Measurements from ENCODE around the gene B4GALT7. TPM values are rescaled to one million over a fixed set of nuclear protein-coding genes. Genes with fewer than 3 reads are reported as not detected.

Gene B4GALT7
- total and polyA plus RNA-seq, 7 donors = 4.9 to 25.8 (median 14.3) TPM

DNA sequence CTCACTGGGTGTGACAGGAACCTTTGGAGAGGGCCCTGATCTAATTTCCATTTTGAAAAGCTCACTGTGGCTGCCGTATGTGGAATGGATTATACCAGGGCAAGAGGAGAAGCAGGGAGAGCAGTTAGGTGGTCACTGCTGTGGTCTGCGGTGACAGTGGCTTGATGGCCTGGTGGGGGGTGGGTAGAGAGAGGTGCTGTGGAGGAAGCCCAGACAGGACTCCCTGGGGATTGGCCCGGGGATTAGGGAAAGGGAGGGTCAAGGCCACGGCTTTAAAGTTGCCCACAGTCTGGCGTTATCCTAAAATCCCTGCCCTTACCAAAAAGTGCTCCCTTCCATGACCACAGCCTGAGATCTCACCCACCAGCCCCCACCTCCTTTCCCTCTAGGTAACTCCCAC, 4.7 kb downstream of the B4GALT7 start:
- TF ChIP-seq CTCF (IDR thresholded peaks at IDR 0.05) = no peak
- TF ChIP-seq POLR2A (IDR thresholded peaks at IDR 0.05) = no peak
- no peak for TF ChIP-seq EP300 (IDR thresholded peaks at IDR 0.05)
- TF ChIP-seq POLR2AphosphoS5 (IDR thresholded peaks at IDR 0.05) = no peak
- Histone ChIP-seq H3K9me3 (no peaks in the 10 kb centered on the region), H3K4me3 (no peak overlapping the region), H3K4me1 (peaks cover 0 to 24% (median 18%) of the 10 kb centered on the region in 4 donors), H3K27ac (no peak overlapping the region), H3K36me3 (peaks cover 0 to 7% (median 0%) of the 10 kb centered on the region in 4 donors), H3K27me3 (no peaks in the 10 kb centered on the region)
- intact Hi-C loops (cut with DNase I) = no loop called here
- DNase-seq = no peak
- 30 to 77% methylated on average over 5 of the region's 5 CpGs for WGBS, 2 donors

DNA sequence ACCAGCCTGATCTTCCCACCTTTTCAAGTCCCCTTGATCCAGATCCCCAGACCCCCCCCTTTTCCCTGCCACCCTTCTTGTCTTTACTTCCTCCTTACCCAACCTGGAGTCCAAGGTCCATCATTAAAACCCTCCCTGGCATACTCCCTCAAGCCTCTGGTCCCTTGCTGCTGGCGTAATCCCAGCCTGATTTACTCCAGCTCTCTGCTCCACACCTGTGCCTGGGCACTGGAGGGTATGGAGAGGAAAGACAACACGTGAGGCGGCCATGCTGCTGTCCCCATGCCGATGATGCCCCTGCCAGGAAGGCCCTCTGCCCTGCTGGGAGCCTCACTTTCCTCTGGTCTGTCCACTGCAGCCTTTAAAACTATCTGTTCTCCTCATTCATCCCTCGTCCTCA, 5.1 kb downstream of the B4GALT7 start:
- H3K9me3 ChIP-seq = no peaks in the 10 kb centered on the region
- no peaks in the 10 kb centered on the region for H3K27me3 ChIP-seq
- 18 to 77% methylated on average over 5 of the region's 5 CpGs for WGBS, 2 donors
- H3K4me3 ChIP-seq = no peak overlapping the region
- intact Hi-C loops (cut with DNase I) = no loop called here
- TF ChIP-seq CTCF (IDR thresholded peaks at IDR 0.05) (no peak), EP300 (IDR thresholded peaks at IDR 0.05) (no peak), POLR2A (IDR thresholded peaks at IDR 0.05) (no peak), POLR2AphosphoS5 (IDR thresholded peaks at IDR 0.05) (no peak)
- H3K36me3 ChIP-seq = peaks cover 0 to 7% (median 0%) of the 10 kb centered on the region in 4 donors
- H3K4me1 ChIP-seq = peaks cover 0 to 24% (median 18%) of the 10 kb centered on the region in 4 donors
- no peak for DNase-seq
- H3K27ac ChIP-seq = no peak overlapping the region

DNA sequence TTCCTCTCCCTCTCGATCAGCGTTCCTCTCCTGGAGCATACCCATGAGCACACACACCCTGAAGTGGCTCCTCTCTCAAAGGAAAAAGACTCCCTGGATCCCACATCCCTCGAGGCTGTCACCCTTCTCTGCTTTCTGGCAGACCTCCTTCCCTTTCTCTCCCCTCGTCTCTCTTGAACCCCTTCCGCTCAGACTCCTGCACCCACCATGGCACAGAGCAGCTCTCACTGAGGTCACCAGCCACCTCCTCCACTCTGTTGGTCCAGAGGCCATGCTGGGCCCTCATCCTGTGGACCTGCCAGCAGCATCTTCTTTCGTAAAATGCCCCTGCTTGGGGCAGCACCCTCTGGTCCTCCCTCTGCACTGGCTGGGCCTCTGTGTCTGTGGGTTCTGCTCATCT, 5.7 kb downstream of the B4GALT7 start:
- DNase-seq = no peak
- no peaks in the 10 kb centered on the region for H3K27me3 ChIP-seq
- H3K27ac ChIP-seq = no peak overlapping the region
- peaks cover 0 to 22% (median 15%) of the 10 kb centered on the region in 4 donors for H3K4me1 ChIP-seq
- H3K9me3 ChIP-seq = no peaks in the 10 kb centered on the region
- H3K36me3 ChIP-seq = peaks cover 0 to 7% (median 0%) of the 10 kb centered on the region in 4 donors
- 81 to 91% methylated on average over 6 of the region's 6 CpGs for WGBS, 2 donors
- no peak overlapping the region for H3K4me3 ChIP-seq
- intact Hi-C loops (cut with DNase I) = no loop called here
- TF ChIP-seq POLR2A (IDR thresholded peaks at IDR 0.05) (no peak), EP300 (IDR thresholded peaks at IDR 0.05) (no peak), CTCF (IDR thresholded peaks at IDR 0.05) (no peak), POLR2AphosphoS5 (IDR thresholded peaks at IDR 0.05) (no peak)

GRCh38 chr5:177606071-177607051, 6.4 kb downstream of the B4GALT7 start:
- Histone ChIP-seq H3K27ac (no peak overlapping the region), H3K36me3 (peaks cover 0 to 7% (median 0%) of the 10 kb centered on the region in 4 donors), H3K4me3 (no peak overlapping the region), H3K9me3 (no peaks in the 10 kb centered on the region), H3K27me3 (no peaks in the 10 kb centered on the region), H3K4me1 (peaks cover 0 to 15% (median 10%) of the 10 kb centered on the region in 4 donors)
- 88 to 90% methylated on average over 22 of the region's 22 CpGs for WGBS, 2 donors
- no peak for TF ChIP-seq POLR2A (IDR thresholded peaks at IDR 0.05)
- no peak for TF ChIP-seq CTCF (IDR thresholded peaks at IDR 0.05)
- TF ChIP-seq EP300 (IDR thresholded peaks at IDR 0.05) = no peak
- TF ChIP-seq POLR2AphosphoS5 (IDR thresholded peaks at IDR 0.05) = no peak
- no peak for DNase-seq
- intact Hi-C loops (cut with DNase I) = no loop called here
